GM19324 (cell line): ENCODE results near the gene AGAP4.
"Not testable (repeated sequence)": the region's sequence is repeated elsewhere in the genome, so short reads cannot be mapped to it uniquely, and the experiment has no call there.

Source experiments
- ATAC-seq: cut with Tn5 transposase; IDR thresholded peaks from one replicate; pipeline ENCODE4 v1.9.1; 2021; ENCODE audit warnings: mild to moderate bottlenecking, moderate library complexity; ENCODE audit not compliant: unreplicated experiment, low FRiP score

Gene AGAP4

GRCh38 chr10:45794761-45795160 is 52.5 kb downstream of the AGAP4 start:
- not testable (repeated sequence) for ATAC-seq

- not testable (repeated sequence) for ATAC-seq
Observed at GRCh38 chr10:45790694-45791426, 56.4 kb downstream of the AGAP4 start.

GRCh38 chr10:45789991-45790390 is 57.3 kb downstream of the AGAP4 start:
- not testable (repeated sequence) for ATAC-seq

- ATAC-seq, result not testable (repeated sequence)
Observed at GRCh38 chr10:45787212-45787741, 60.0 kb downstream of the AGAP4 start.

- not testable (repeated sequence) for ATAC-seq
Observed at GRCh38 chr10:45786217-45786616, 61.1 kb downstream of the AGAP4 start.
